Neutrophil (primary cell): ENCODE data around the gene KCNQ1.

Source experiments
- H3K27ac ChIP-seq: fragments of 200-600 bp; sonication (generic); 2 replicates; pipeline ENCODE4 v1.5.1; 2016; ENCODE audit warnings: mild to moderate bottlenecking, moderate library complexity
- H3K27me3 ChIP-seq: fragments of 200-600 bp; sonication (generic); 2 replicates; pipeline ENCODE4 v1.6.0; 2016; ENCODE audit warnings: mild to moderate bottlenecking
- H3K36me3 ChIP-seq: fragments of 200-600 bp; sonication (generic); 2 replicates; pipeline ENCODE4 v1.5.1; 2017
- H3K4me1 ChIP-seq, 2 experiments: fragments of 200-600 bp in 1 of 2; sonication (generic) in 1 of 2; 1 replicate in 1 of 2; 2 replicates in 1 of 2; pipeline versions ENCODE4 v1.5.1 to v1.6.1; 2013 to 2016; ENCODE audit warnings: low read depth in 1 of 2, low read length in 1 of 2, mild to moderate bottlenecking in 1 of 2, moderate library complexity in 1 of 2; ENCODE audit not compliant: control insufficient read depth in 1 of 2, insufficient read depth in 1 of 2
- H3K4me3 ChIP-seq, 2 experiments: fragments of 200-600 bp in 1 of 2; sonication (generic) in 1 of 2; 1 replicate in 1 of 2; 2 replicates in 1 of 2; pipeline ENCODE4 v1.5.1; 2013 to 2016; ENCODE audit warnings: low read depth in 1 of 2, low read length in 1 of 2, mild to moderate bottlenecking in 1 of 2, moderate library complexity in 1 of 2
- H3K9me3 ChIP-seq: fragments of 200-600 bp; sonication (generic); 2 replicates; pipeline ENCODE4 v1.5.1; 2016
- CTCF ChIP-seq: fragments of 200-600 bp; sonication (generic); IDR thresholded peaks from 2 replicates; pipeline ENCODE4 v1.5.1; 2016; ENCODE audit warnings: antibody characterized with exemption

Gene KCNQ1

GRCh38 chr11:2750682-2751522 is 306.1 kb downstream of the KCNQ1 start:
- TF ChIP-seq CTCF: no peak
- Histone ChIP-seq H3K4me1 (no peaks in the 10 kb centered on the region), H3K27ac (no peak overlapping the region), H3K4me3 (no peak overlapping the region), H3K9me3 (no peaks in the 10 kb centered on the region), H3K36me3 (no peaks in the 10 kb centered on the region), H3K27me3 (no peaks in the 10 kb centered on the region)

- H3K4me1 ChIP-seq: no peaks in the 10 kb centered on the region
Observed at GRCh38 chr11:2751523-2752203, 306.9 kb downstream of the KCNQ1 start.

GRCh38 chr11:2752204-2752770 is 307.5 kb downstream of the KCNQ1 start:
- no peaks in the 10 kb centered on the region for H3K36me3 ChIP-seq
- no peaks in the 10 kb centered on the region for H3K4me1 ChIP-seq
- no peak overlapping the region for H3K4me3 ChIP-seq
- no peaks in the 10 kb centered on the region for H3K27me3 ChIP-seq
- H3K9me3 ChIP-seq: no peaks in the 10 kb centered on the region
- no peak for TF ChIP-seq CTCF
- H3K27ac ChIP-seq: no peak overlapping the region

More at GRCh38 chr11:2751523-2752203, 306.9 kb downstream of the KCNQ1 start:
- no peak overlapping the region for H3K27ac ChIP-seq
- no peak overlapping the region for H3K4me3 ChIP-seq
- no peak for TF ChIP-seq CTCF
- H3K9me3 ChIP-seq: no peaks in the 10 kb centered on the region
- H3K36me3 ChIP-seq: no peaks in the 10 kb centered on the region
- H3K27me3 ChIP-seq: no peaks in the 10 kb centered on the region

GRCh38 chr11:2752923-2753322 is 308.1 kb downstream of the KCNQ1 start:
- H3K27ac ChIP-seq: no peak overlapping the region
- no peaks in the 10 kb centered on the region for H3K4me1 ChIP-seq
- H3K9me3 ChIP-seq: no peaks in the 10 kb centered on the region
- no peak overlapping the region for H3K4me3 ChIP-seq
- no peak for TF ChIP-seq CTCF
- no peaks in the 10 kb centered on the region for H3K36me3 ChIP-seq
- no peaks in the 10 kb centered on the region for H3K27me3 ChIP-seq

GRCh38 chr11:2754008-2754407 is 309.2 kb downstream of the KCNQ1 start:
- no peak for TF ChIP-seq CTCF
- H3K36me3 ChIP-seq: no peaks in the 10 kb centered on the region
- H3K4me3 ChIP-seq: no peak overlapping the region
- no peaks in the 10 kb centered on the region for H3K27me3 ChIP-seq
- no peaks in the 10 kb centered on the region for H3K4me1 ChIP-seq
- no peak overlapping the region for H3K27ac ChIP-seq
- no peaks in the 10 kb centered on the region for H3K9me3 ChIP-seq
